Peyer's patch (tissue), 4 donors: ENCODE measurements around the gene EEF1A2. TPM values are rescaled to one million over a fixed set of nuclear protein-coding genes. Genes with fewer than 3 reads are reported as not detected.

Experiments
- DNase-seq, 3 donors: peaks; one replicate each; pipeline ENCODE4 v3.0.0-alpha.2; 2017 to 2019
- H3K27ac ChIP-seq, 4 donors: fragments of 200-600 bp; sonication (generic); one replicate each; pipeline ENCODE4 v1.5.1; 2016 to 2019
- H3K27me3 ChIP-seq, 2 donors: fragments of 200-600 bp; sonication (generic); one replicate each; pipeline ENCODE4 v1.5.1; 2019
- H3K36me3 ChIP-seq, 3 donors: fragments of 200-600 bp; sonication (generic); one replicate each; pipeline ENCODE4 v1.5.1; 2016 to 2019
- H3K4me1 ChIP-seq, 4 donors: fragments of 200-600 bp; sonication (generic); one replicate each; pipeline ENCODE4 v1.5.1; 2016 to 2019
- H3K4me3 ChIP-seq, 4 donors: fragments of 200-600 bp; sonication (generic); 1 replicate in 3 of 4; 2 replicates in 1 of 4; pipeline ENCODE4 v1.5.1; 2016 to 2019; ENCODE audit warnings: mild to moderate bottlenecking in 1 of 4
- H3K9me3 ChIP-seq, 4 donors: fragments of 200-600 bp; sonication (generic); one replicate each; pipeline ENCODE4 v1.5.1; 2016 to 2019; ENCODE audit warnings: mild to moderate bottlenecking in 1 of 4
- CTCF ChIP-seq, 6 experiments: fragments of 450-650 bp in 4 of 6; fragments of 200-600 bp in 2 of 6; sonication (generic) in 1 of 6; IDR thresholded peaks; one replicate each; pipeline ENCODE4 v1.5.1; 2017 to 2019; ENCODE audit warnings: antibody characterized with exemption in 6 of 6, mild to moderate bottlenecking in 3 of 6, moderate library complexity in 1 of 6
- POLR2A ChIP-seq, 2 donors: fragments of 450-650 bp; IDR thresholded peaks; one replicate each; pipeline ENCODE4 v1.5.1; 2017; ENCODE audit warnings: antibody characterized with exemption in 2 of 2, mild to moderate bottlenecking in 2 of 2, moderate library complexity in 2 of 2
- total RNA-seq, 4 donors: library from RNA; depleted of rRNA; stranded (reverse); fragments of >200 nt; gene quantifications; one replicate each; pipeline ENCODE4 v1.1.0, GENCODE V29; 2016

EEF1A2 gene
- total RNA-seq, 4 donors from 2014 or later = 0.67 to 3.3 (median 2.1) TPM

- H3K27ac ChIP-seq = no peak overlapping the region
- no peaks in the 10 kb centered on the region for H3K4me1 ChIP-seq
- no peak for DNase-seq
- H3K9me3 ChIP-seq = no peaks in the 10 kb centered on the region
- no peaks in the 10 kb centered on the region for H3K36me3 ChIP-seq
- no peaks in the 10 kb centered on the region for H3K27me3 ChIP-seq
- no peak overlapping the region for H3K4me3 ChIP-seq
- TF ChIP-seq POLR2A (IDR thresholded peaks at IDR 0.05) (no peak), CTCF (IDR thresholded peaks at IDR 0.05) (no peak)
These were observed 52.5 kb downstream of the EEF1A2 start for GRCh38 chr20:63446216-63447024.

- no peak for DNase-seq
- Histone ChIP-seq H3K4me3 (no peak overlapping the region), H3K27ac (no peak overlapping the region), H3K9me3 (no peaks in the 10 kb centered on the region), H3K36me3 (no peaks in the 10 kb centered on the region), H3K27me3 (no peaks in the 10 kb centered on the region), H3K4me1 (no peaks in the 10 kb centered on the region)
- TF ChIP-seq CTCF (IDR thresholded peaks at IDR 0.05) (no peak), POLR2A (IDR thresholded peaks at IDR 0.05) (no peak)
These were observed 53.7 kb downstream of the EEF1A2 start for GRCh38 chr20:63445075-63445734.

GRCh38 chr20:63444548-63444947 is 54.3 kb downstream of the EEF1A2 start:
- Histone ChIP-seq H3K36me3 (no peaks in the 10 kb centered on the region), H3K27ac (no peak overlapping the region), H3K27me3 (no peaks in the 10 kb centered on the region), H3K4me1 (no peaks in the 10 kb centered on the region), H3K4me3 (no peak overlapping the region), H3K9me3 (no peaks in the 10 kb centered on the region)
- TF ChIP-seq CTCF (IDR thresholded peaks at IDR 0.05) (no peak), POLR2A (IDR thresholded peaks at IDR 0.05) (no peak)
- DNase-seq = no peak

- Histone ChIP-seq H3K9me3 (no peaks in the 10 kb centered on the region), H3K27me3 (no peaks in the 10 kb centered on the region), H3K4me1 (no peaks in the 10 kb centered on the region), H3K27ac (no peak overlapping the region), H3K36me3 (no peaks in the 10 kb centered on the region), H3K4me3 (no peak overlapping the region)
- no peak for DNase-seq
- TF ChIP-seq POLR2A (IDR thresholded peaks at IDR 0.05) = no peak
These were observed 55.1 kb downstream of the EEF1A2 start for GRCh38 chr20:63443606-63444395.

GRCh38 chr20:63442100-63442493 is 56.8 kb downstream of the EEF1A2 start:
- no peaks in the 10 kb centered on the region for H3K27me3 ChIP-seq
- H3K4me1 ChIP-seq = no peaks in the 10 kb centered on the region
- peak; percentile 44 to 63 (median 60) for DNase-seq
- H3K4me3 ChIP-seq = no peak overlapping the region
- no peaks in the 10 kb centered on the region for H3K36me3 ChIP-seq
- no peaks in the 10 kb centered on the region for H3K9me3 ChIP-seq
- H3K27ac ChIP-seq = no peak overlapping the region
- TF ChIP-seq CTCF (IDR thresholded peaks at IDR 0.05) = peak in 4 of 6 experiments; percentile 4 to 26 (median 16)
- TF ChIP-seq POLR2A (IDR thresholded peaks at IDR 0.05) = no peak
